ENCODE data around the gene CLSTN1.
A peak's percentile ranks its signal among the peaks of the same experiment; 100 is the strongest.

The CLSTN1 gene

DNA sequence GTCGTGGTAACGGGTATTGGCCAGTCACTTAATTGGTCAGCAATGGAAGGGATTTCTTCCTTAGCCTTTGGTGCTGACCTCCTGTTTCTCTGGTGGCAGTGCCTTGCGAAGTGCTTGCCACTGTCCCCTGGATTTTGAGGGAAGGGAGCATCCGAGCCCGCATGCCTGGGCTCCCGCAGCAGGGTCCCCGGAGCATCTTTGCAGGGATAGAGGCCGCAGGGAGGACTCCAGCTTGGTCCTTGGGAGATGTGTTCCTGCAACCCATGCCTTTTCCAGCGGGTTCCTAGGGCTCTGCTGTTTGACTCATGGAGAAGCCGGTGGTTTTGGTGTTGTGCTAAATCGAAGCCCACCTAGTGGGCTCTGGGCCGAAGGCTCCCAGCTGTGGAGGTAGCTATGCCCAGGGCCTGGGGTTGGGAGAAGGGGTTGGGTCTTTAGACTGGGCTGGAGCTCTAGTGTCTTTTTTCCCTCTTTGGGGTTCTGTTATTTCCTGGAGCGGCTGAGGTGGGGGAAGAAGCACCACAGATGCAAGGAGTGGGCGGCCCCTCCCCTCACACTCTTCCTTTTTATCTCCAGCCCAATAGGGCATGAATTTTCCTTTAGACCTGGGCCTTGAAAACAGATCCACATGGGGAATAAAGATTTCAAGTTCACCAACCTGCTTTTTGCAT is 133.2 kb downstream of the CLSTN1 start:
- WGBS (ENCODE audit: extremely low coverage, insufficient coverage, insufficient read length) = no CpG with 5 or more reads among the region's 14 CpGs

DNA sequence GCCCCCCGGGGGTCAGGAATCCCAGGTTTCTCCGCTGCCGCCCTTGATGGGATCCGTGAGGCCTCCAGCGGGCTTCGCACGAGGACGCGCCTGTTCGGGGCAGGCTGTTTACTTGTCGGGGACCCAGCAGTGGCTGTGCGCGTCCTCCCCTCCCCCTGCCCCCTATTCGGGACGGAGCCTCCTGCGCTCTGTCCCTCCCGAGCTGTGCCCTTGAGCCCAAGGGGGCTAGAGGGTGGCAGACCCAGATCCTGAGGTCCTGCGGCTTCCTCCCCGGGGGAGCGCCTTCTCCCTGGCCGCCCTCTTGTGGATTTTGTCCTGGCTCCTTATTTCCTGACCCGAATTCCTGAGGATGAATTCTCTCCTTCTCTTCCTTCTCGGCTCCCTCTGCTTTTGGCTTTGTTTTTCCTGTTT is 133.8 kb downstream of the CLSTN1 start:
- Histone ChIP-seq H3K23ac (ENCODE audit: low read length) (no peak overlapping the region), H4K91ac (ENCODE audit: low read depth, low read length) (peak overlapping the region; percentile 39), H3K4ac (ENCODE audit: low read depth, low read length) (no peak overlapping the region), H3K18ac (ENCODE audit: low read length) (peak overlapping the region; percentile 35), H3K9ac (ENCODE audit: low read length) (no peak overlapping the region), H3K9me3 (ENCODE audit: insufficient read depth, low read depth, low read length) (peaks cover 1% of the 10 kb centered on the region), H4K8ac (ENCODE audit: low read depth, low read length) (peak overlapping the region; percentile 36), H2AK5ac (ENCODE audit: low read length) (no peak overlapping the region), H3K27ac (ENCODE audit: low read depth, low read length) (no peak overlapping the region), H3K4me1 (ENCODE audit: control insufficient read depth in 1 of 2, insufficient read depth in 2 of 2, low read length in 2 of 2) (peaks cover 16 to 17% of the 10 kb centered on the region in 2 experiments), H2BK12ac (ENCODE audit: low read length) (no peak overlapping the region), H4K12ac (ENCODE audit: low read depth, low read length) (no peak overlapping the region), H3K79me1 (ENCODE audit: low read length) (peaks cover 2% of the 10 kb centered on the region), H3K27me3 (ENCODE audit: insufficient read depth, low read length) (peaks cover 16% of the 10 kb centered on the region), H3K4me2 (ENCODE audit: low read length) (peak overlapping the region; percentile 81), H2BK5ac (ENCODE audit: low read depth, low read length, poor library complexity) (no peak overlapping the region), H3K14ac (ENCODE audit: low read length) (peak overlapping the region; percentile 14), H2BK120ac (ENCODE audit: insufficient read depth, low read length, poor library complexity) (no peak overlapping the region), H3K36me3 (ENCODE audit: control insufficient read depth in 1 of 2, insufficient read depth in 2 of 2, low read length in 2 of 2) (no peaks in the 10 kb centered on the region), H3K79me2 (ENCODE audit: control insufficient read depth, insufficient read depth, low read length, poor library complexity) (peaks cover 2% of the 10 kb centered on the region), H2AFZ (ENCODE audit: insufficient read depth, low read length, poor library complexity) (peak overlapping the region; percentile 65), H3K4me3 (ENCODE audit: low read depth, low read length) (no peak overlapping the region)
- DNase-seq = peak in 1 of 2 donors; percentile 43
- WGBS (ENCODE audit: extremely low coverage, insufficient coverage, insufficient read length) = no CpG with 5 or more reads among the region's 23 CpGs

More for the DNA sequence above, 133.2 kb downstream of the CLSTN1 start:
- no peak overlapping the region for H2BK12ac ChIP-seq (ENCODE audit: low read length)
- H3K9me3 ChIP-seq (ENCODE audit: insufficient read depth, low read depth, low read length) = peaks cover 1% of the 10 kb centered on the region
- peaks cover 16 to 17% of the 10 kb centered on the region in 2 experiments for H3K4me1 ChIP-seq (ENCODE audit: control insufficient read depth in 1 of 2, insufficient read depth in 2 of 2, low read length in 2 of 2)
- H3K18ac ChIP-seq (ENCODE audit: low read length) = no peak overlapping the region
- no peak overlapping the region for H2BK120ac ChIP-seq (ENCODE audit: insufficient read depth, low read length, poor library complexity)
- no peak overlapping the region for H2AFZ ChIP-seq (ENCODE audit: insufficient read depth, low read length, poor library complexity)
- no peak overlapping the region for H2BK5ac ChIP-seq (ENCODE audit: low read depth, low read length, poor library complexity)
- peak overlapping the region; percentile 81 for H3K4me2 ChIP-seq (ENCODE audit: low read length)
- H3K79me1 ChIP-seq (ENCODE audit: low read length) = peaks cover 2% of the 10 kb centered on the region
- no peaks in the 10 kb centered on the region for H3K36me3 ChIP-seq (ENCODE audit: control insufficient read depth in 1 of 2, insufficient read depth in 2 of 2, low read length in 2 of 2)
- H4K12ac ChIP-seq (ENCODE audit: low read depth, low read length) = no peak overlapping the region
- peaks cover 2% of the 10 kb centered on the region for H3K79me2 ChIP-seq (ENCODE audit: control insufficient read depth, insufficient read depth, low read length, poor library complexity)
- DNase-seq = no peak
- H3K4ac ChIP-seq (ENCODE audit: low read depth, low read length) = no peak overlapping the region
- H3K9ac ChIP-seq (ENCODE audit: low read length) = peak overlapping the region; percentile 29
- H3K27me3 ChIP-seq (ENCODE audit: insufficient read depth, low read length) = peaks cover 16% of the 10 kb centered on the region
- H3K4me3 ChIP-seq (ENCODE audit: low read depth, low read length) = no peak overlapping the region
- no peak overlapping the region for H3K14ac ChIP-seq (ENCODE audit: low read length)
- H3K27ac ChIP-seq (ENCODE audit: low read depth, low read length) = no peak overlapping the region
- H2AK5ac ChIP-seq (ENCODE audit: low read length) = no peak overlapping the region
- no peak overlapping the region for H4K8ac ChIP-seq (ENCODE audit: low read depth, low read length)
- H4K91ac ChIP-seq (ENCODE audit: low read depth, low read length) = no peak overlapping the region
- H3K23ac ChIP-seq (ENCODE audit: low read length) = no peak overlapping the region

DNA sequence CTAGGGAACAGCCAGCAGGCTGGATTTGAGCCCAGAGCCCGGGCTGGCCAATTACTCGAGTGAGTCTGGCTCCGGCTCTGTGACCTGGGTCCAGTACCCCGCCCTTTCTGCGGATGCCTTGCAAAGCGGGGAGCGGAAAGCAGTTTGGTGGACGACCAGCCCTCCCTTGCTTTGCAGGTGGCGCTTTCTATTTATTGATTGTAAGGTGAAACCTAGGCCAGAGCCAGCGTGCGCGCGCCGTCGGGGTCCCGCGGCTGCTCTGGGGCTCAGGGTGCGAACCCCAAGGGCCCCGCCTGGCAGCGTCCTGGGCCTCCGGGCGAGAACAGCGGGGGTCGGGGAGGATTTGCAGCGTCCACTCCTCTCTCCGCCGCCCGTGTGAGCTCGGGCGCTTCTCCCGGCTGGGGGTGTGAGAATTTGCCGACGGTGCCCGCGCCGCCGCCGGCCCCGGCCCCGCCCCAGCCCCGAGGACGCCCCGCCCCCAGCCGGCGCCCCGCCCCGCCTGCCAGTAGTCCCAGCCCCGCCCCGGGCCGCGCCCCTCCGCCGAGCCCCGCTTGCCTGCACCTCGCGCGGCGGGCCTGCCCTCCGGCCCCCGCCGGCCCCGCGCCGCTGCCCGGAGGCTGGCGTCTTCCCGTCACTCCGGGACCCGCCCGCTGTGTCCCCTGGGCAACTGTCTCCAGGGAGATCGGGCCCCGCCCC is 134.6 kb downstream of the CLSTN1 start:
- Histone ChIP-seq H2BK5ac (ENCODE audit: low read depth, low read length, poor library complexity) (no peak overlapping the region), H2BK120ac (ENCODE audit: insufficient read depth, low read length, poor library complexity) (no peak overlapping the region), H3K18ac (ENCODE audit: low read length) (no peak overlapping the region), H3K27me3 (ENCODE audit: insufficient read depth, low read length) (peaks cover 16% of the 10 kb centered on the region), H3K36me3 (ENCODE audit: control insufficient read depth in 1 of 2, insufficient read depth in 2 of 2, low read length in 2 of 2) (no peaks in the 10 kb centered on the region), H3K4me3 (ENCODE audit: low read depth, low read length) (peak overlapping the region; percentile 71), H3K79me2 (ENCODE audit: control insufficient read depth, insufficient read depth, low read length, poor library complexity) (peaks cover 2% of the 10 kb centered on the region), H2BK12ac (ENCODE audit: low read length) (no peak overlapping the region), H3K79me1 (ENCODE audit: low read length) (peaks cover 2% of the 10 kb centered on the region), H3K4ac (ENCODE audit: low read depth, low read length) (no peak overlapping the region), H4K8ac (ENCODE audit: low read depth, low read length) (no peak overlapping the region), H3K4me1 (ENCODE audit: control insufficient read depth in 1 of 2, insufficient read depth in 2 of 2, low read length in 2 of 2) (peaks cover 16 to 17% of the 10 kb centered on the region in 2 experiments), H3K9ac (ENCODE audit: low read length) (no peak overlapping the region), H2AFZ (ENCODE audit: insufficient read depth, low read length, poor library complexity) (peak overlapping the region; percentile 67), H3K4me2 (ENCODE audit: low read length) (peak overlapping the region; percentile 69), H2AK5ac (ENCODE audit: low read length) (no peak overlapping the region), H3K27ac (ENCODE audit: low read depth, low read length) (no peak overlapping the region), H4K12ac (ENCODE audit: low read depth, low read length) (no peak overlapping the region), H3K14ac (ENCODE audit: low read length) (peak overlapping the region; percentile 34), H3K23ac (ENCODE audit: low read length) (no peak overlapping the region), H3K9me3 (ENCODE audit: insufficient read depth, low read depth, low read length) (peaks cover 1% of the 10 kb centered on the region), H4K91ac (ENCODE audit: low read depth, low read length) (no peak overlapping the region)
- DNase-seq = peak; percentile 70 to 77
- no CpG with 5 or more reads among the region's 72 CpGs for WGBS (ENCODE audit: extremely low coverage, insufficient coverage, insufficient read length)

DNA sequence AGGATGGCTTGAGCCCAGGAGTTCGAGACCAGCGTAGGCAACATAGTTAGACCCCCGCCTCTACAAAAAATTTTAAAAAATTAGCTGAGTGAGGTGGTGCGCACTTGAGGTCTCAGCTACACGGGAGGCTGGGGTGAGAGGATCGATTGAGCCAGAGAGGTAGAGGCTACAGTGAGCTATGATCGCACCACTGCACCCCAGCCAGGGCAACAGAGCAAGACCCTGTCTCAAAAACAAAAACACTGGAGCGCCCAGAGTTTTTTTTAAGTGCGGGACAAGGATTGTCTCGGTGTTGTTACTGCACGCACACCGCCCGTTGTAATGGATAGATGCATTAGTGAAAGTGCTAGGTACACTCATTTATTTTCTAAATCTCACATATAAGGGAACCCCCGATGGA is 135.2 kb downstream of the CLSTN1 start:
- Histone ChIP-seq H3K4me3 (ENCODE audit: low read depth, low read length) (peak overlapping the region; percentile 57), H2BK12ac (ENCODE audit: low read length) (no peak overlapping the region), H2BK5ac (ENCODE audit: low read depth, low read length, poor library complexity) (no peak overlapping the region), H3K9me3 (ENCODE audit: insufficient read depth, low read depth, low read length) (peaks cover 1% of the 10 kb centered on the region), H2BK120ac (ENCODE audit: insufficient read depth, low read length, poor library complexity) (no peak overlapping the region), H3K27ac (ENCODE audit: low read depth, low read length) (no peak overlapping the region), H3K79me2 (ENCODE audit: control insufficient read depth, insufficient read depth, low read length, poor library complexity) (peaks cover 2% of the 10 kb centered on the region), H3K79me1 (ENCODE audit: low read length) (peaks cover 2% of the 10 kb centered on the region), H2AK5ac (ENCODE audit: low read length) (no peak overlapping the region), H3K9ac (ENCODE audit: low read length) (no peak overlapping the region), H4K8ac (ENCODE audit: low read depth, low read length) (no peak overlapping the region), H4K91ac (ENCODE audit: low read depth, low read length) (no peak overlapping the region), H3K4ac (ENCODE audit: low read depth, low read length) (no peak overlapping the region), H3K14ac (ENCODE audit: low read length) (no peak overlapping the region), H3K36me3 (ENCODE audit: control insufficient read depth in 1 of 2, insufficient read depth in 2 of 2, low read length in 2 of 2) (no peaks in the 10 kb centered on the region), H3K4me2 (ENCODE audit: low read length) (peak overlapping the region; percentile 82), H3K18ac (ENCODE audit: low read length) (no peak overlapping the region), H2AFZ (ENCODE audit: insufficient read depth, low read length, poor library complexity) (peak overlapping the region; percentile 56), H3K27me3 (ENCODE audit: insufficient read depth, low read length) (peaks cover 16% of the 10 kb centered on the region), H4K12ac (ENCODE audit: low read depth, low read length) (no peak overlapping the region), H3K23ac (ENCODE audit: low read length) (no peak overlapping the region), H3K4me1 (ENCODE audit: control insufficient read depth in 1 of 2, insufficient read depth in 2 of 2, low read length in 2 of 2) (peaks cover 16 to 17% of the 10 kb centered on the region in 2 experiments)
- no CpG with 5 or more reads among the region's 14 CpGs for WGBS (ENCODE audit: extremely low coverage, insufficient coverage, insufficient read length)
- no peak for DNase-seq

Data from trophoblast cell (in vitro differentiated cells and primary cell).